ENCODE data around the gene RC3H2.

GRCh38 chr9:122948313-122948712, 43.2 kb upstream of the RC3H2 start:
- TF ChIP-seq CTCF (conservative IDR thresholded peaks at IDR 0.05 in 1 of 2, IDR thresholded peaks at IDR 0.05 in 1 of 2; ENCODE audit: low read depth in 1 of 2, low read length in 2 of 2) = no peak
- no peak for TF ChIP-seq EZH2 (IDR thresholded peaks at IDR 0.05; ENCODE audit: low read length, missing control alignments)
